Midbrain (tissue), 1 donor: ENCODE measurements around the gene SAP30.

ENCODE experiments used
- DNase-seq: peaks from one replicate; lab custom pipeline; 2025; lab: John Stamatoyannopoulos, UW

Gene SAP30

DNA sequence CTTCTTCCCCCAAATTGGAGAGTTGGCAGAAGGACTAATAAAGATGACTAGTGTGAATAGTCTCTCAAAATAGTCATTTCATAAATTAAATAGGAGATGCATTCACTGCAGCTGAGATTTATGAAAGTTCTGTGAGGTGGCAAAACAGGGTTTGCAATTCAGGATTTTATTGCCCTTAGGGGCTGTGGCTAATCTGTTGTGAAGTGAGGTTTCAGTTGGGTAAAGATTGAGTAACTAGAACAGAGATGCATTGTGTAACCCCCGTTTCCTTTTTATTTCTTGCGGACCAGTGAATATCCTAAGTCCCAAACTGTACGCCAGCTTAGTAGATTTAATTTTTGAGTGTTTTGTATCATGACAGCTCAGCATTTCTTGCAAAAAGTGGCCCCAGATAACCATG lies 44.3 kb downstream of the SAP30 start:
- peak; percentile 14 for DNase-seq

GRCh38 chr4:173415885-173416653 lies 45.3 kb downstream of the SAP30 start:
- peak; percentile 46 for DNase-seq

GRCh38 chr4:173417833-173418232 lies 47.1 kb downstream of the SAP30 start:
- no peak for DNase-seq

GRCh38 chr4:173418639-173419038 lies 47.9 kb downstream of the SAP30 start:
- no peak for DNase-seq

- DNase-seq, result peak; percentile 45
Observed at GRCh38 chr4:173420324-173420752, 49.6 kb downstream of the SAP30 start.

GRCh38 chr4:173420801-173421200 lies 50.0 kb downstream of the SAP30 start:
- no peak for DNase-seq

DNA sequence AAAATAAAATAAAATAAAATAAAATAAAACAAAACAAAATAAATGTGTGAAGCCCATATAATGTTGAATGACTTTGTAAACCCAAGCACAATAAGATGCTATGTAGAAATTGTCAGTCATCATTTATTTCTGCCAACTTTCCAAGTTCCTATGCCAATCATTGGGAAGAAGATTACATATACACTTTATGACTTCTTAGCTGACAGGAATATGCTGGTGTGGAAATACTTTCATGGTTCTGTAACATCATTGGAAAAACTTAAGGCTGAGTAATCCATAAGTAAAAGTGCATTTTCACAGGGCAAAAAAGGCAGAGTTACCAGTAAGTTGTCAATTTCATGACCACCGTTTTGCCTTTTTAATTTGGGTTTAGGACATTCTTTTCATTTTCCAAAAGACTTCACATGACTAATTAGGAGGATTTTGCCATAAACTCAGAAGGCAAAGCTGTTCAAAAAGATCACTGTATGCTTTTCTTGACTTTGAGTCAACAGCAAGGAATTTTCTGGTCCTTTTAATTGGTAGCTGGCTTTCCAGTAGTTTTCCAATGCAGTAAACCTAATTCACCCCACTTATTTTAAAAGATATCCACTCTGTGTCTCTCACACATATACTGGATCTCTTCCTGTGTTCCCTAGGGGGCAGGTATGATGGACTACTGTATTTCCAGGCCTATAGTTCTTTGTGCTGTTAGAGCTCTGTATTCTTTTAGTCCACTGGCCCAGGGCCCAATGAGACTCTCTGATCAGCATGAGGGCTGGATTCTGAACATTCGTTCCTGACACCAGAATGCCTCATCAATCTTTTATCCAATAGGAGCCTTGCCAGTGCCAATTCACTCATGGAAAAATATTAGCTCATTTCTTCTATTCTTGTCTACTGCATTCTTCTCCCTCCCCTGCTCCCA lies 54.4 kb downstream of the SAP30 start:
- DNase-seq, result no peak

GRCh38 chr4:173426064-173426463 lies 55.3 kb downstream of the SAP30 start:
- no peak for DNase-seq
